HG02973 (cell line): ENCODE data around the gene ATP4B.
"Not testable (repeated sequence)": the region's sequence is repeated elsewhere in the genome, so short reads cannot be mapped to it uniquely, and the experiment has no call there.

Experiments used
- ATAC-seq: cut with Tn5 transposase; IDR thresholded peaks from one replicate; pipeline ENCODE4 v1.9.1; 2021; ENCODE audit warnings: moderate library complexity; ENCODE audit not compliant: unreplicated experiment

Gene ATP4B

GRCh38 chr13:113627136-113627535, 30.9 kb downstream of the ATP4B start:
- no peak for ATAC-seq

GRCh38 chr13:113625965-113626721, 31.9 kb downstream of the ATP4B start:
- ATAC-seq = no peak

- ATAC-seq = not testable (repeated sequence)
These were observed 33.2 kb downstream of the ATP4B start for GRCh38 chr13:113624640-113625304.

- ATAC-seq = no peak
These were observed 33.8 kb downstream of the ATP4B start for GRCh38 chr13:113624235-113624587.

- no peak for ATAC-seq
These were observed 34.3 kb downstream of the ATP4B start for GRCh38 chr13:113623491-113624234.

GRCh38 chr13:113622791-113623490, 35.1 kb downstream of the ATP4B start:
- ATAC-seq = no peak

GRCh38 chr13:113621986-113622550, 35.9 kb downstream of the ATP4B start:
- not testable (repeated sequence) for ATAC-seq

- ATAC-seq = not testable (repeated sequence)
These were observed 36.5 kb downstream of the ATP4B start for GRCh38 chr13:113621498-113621897.

GRCh38 chr13:113621046-113621445, 37.0 kb downstream of the ATP4B start:
- ATAC-seq = no peak

- ATAC-seq = no peak
These were observed 37.8 kb downstream of the ATP4B start for GRCh38 chr13:113620036-113620796.

GRCh38 chr13:113618455-113618854, 39.5 kb downstream of the ATP4B start:
- no peak for ATAC-seq

- ATAC-seq = no peak
These were observed 40.0 kb downstream of the ATP4B start for GRCh38 chr13:113617961-113618360.

- ATAC-seq = no peak
These were observed 40.8 kb downstream of the ATP4B start for GRCh38 chr13:113616991-113617749.

GRCh38 chr13:113616281-113616906, 41.6 kb downstream of the ATP4B start:
- ATAC-seq = no peak

GRCh38 chr13:113613789-113614379, 44.1 kb downstream of the ATP4B start:
- no peak for ATAC-seq

- ATAC-seq = no peak
These were observed 45.4 kb downstream of the ATP4B start for GRCh38 chr13:113612607-113613006.

GRCh38 chr13:113611996-113612395, 46.0 kb downstream of the ATP4B start:
- no peak for ATAC-seq

- ATAC-seq = no peak
These were observed 47.7 kb downstream of the ATP4B start for GRCh38 chr13:113610266-113610665.

- ATAC-seq = no peak
These were observed 48.4 kb downstream of the ATP4B start for GRCh38 chr13:113609616-113610015.
